ES-I3 (cell line): Measurements from ENCODE around the gene DIAPH2.
A peak's percentile ranks its signal among the peaks of the same experiment; 100 is the strongest.

Experiments
- H3K36me3 ChIP-seq: 2 replicates; pipeline ENCODE4 v1.6.1; 2013; ENCODE audit warnings: mild to moderate bottlenecking, low read length, control low read depth, moderate library complexity; ENCODE audit not compliant: insufficient read depth
- H3K4me1 ChIP-seq: 2 replicates; pipeline ENCODE4 v1.6.1; 2013; ENCODE audit warnings: mild to moderate bottlenecking, control low read depth, low read length; ENCODE audit not compliant: insufficient read depth
- H3K9ac ChIP-seq: 2 replicates; pipeline ENCODE4 v1.6.1; 2013; ENCODE audit warnings: low read depth, mild to moderate bottlenecking, low read length, moderate library complexity
- H3K9me3 ChIP-seq: 2 replicates; pipeline ENCODE4 v1.6.1; 2013; ENCODE audit warnings: mild to moderate bottlenecking, low read length, moderate library complexity; ENCODE audit not compliant: control insufficient read depth, insufficient read depth

Gene DIAPH2

GRCh38 chrX:97200454-97200853 lies 515.8 kb downstream of the DIAPH2 start:
- peaks cover 10% of the 10 kb centered on the region for H3K4me1 ChIP-seq
- H3K36me3 ChIP-seq = no peaks in the 10 kb centered on the region
- H3K9ac ChIP-seq = peak overlapping the region; percentile 11; the same call in 1 of the 2 replicates
- H3K9me3 ChIP-seq = no peaks in the 10 kb centered on the region

GRCh38 chrX:97210501-97210900 lies 525.9 kb downstream of the DIAPH2 start:
- Histone ChIP-seq H3K4me1 (peaks cover 4% of the 10 kb centered on the region; the same call in 1 of the 2 replicates), H3K36me3 (no peaks in the 10 kb centered on the region), H3K9ac (no peak overlapping the region), H3K9me3 (no peaks in the 10 kb centered on the region)

DNA sequence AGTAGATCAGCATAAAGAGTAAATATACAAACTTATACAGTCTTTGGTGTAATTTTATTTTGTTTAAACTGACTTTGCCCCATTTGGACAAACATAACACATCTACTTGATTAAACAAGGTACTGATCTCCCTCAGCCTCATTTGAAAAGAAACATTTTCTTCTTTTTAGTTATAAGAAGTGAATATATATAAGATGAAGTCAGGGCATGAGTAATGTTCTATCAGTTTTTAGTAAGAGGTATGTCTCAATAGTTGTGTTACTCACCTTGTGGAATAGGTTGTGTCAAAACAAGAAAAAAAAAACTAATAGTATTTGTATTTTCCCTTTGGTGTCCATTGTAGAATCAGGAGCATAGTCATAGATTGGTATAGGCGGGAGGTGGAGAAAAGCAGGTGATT lies 526.4 kb downstream of the DIAPH2 start:
- no peaks in the 10 kb centered on the region for H3K36me3 ChIP-seq
- H3K9ac ChIP-seq = no peak overlapping the region
- H3K9me3 ChIP-seq = no peaks in the 10 kb centered on the region
- H3K4me1 ChIP-seq = peaks cover 4% of the 10 kb centered on the region; the same call in 1 of the 2 replicates

- Histone ChIP-seq H3K9ac (no peak overlapping the region), H3K36me3 (no peaks in the 10 kb centered on the region), H3K9me3 (no peaks in the 10 kb centered on the region), H3K4me1 (peaks cover 4% of the 10 kb centered on the region; the same call in 1 of the 2 replicates)
These were observed 530.5 kb downstream of the DIAPH2 start for GRCh38 chrX:97215186-97215585.

GRCh38 chrX:97224148-97224547 lies 539.5 kb downstream of the DIAPH2 start:
- Histone ChIP-seq H3K9me3 (no peaks in the 10 kb centered on the region), H3K9ac (no peak overlapping the region), H3K4me1 (peaks cover 5% of the 10 kb centered on the region; the same call in 1 of the 2 replicates), H3K36me3 (no peaks in the 10 kb centered on the region)

- Histone ChIP-seq H3K4me1 (peaks cover 8% of the 10 kb centered on the region; the same call in 1 of the 2 replicates), H3K9ac (no peak overlapping the region), H3K9me3 (no peaks in the 10 kb centered on the region), H3K36me3 (no peaks in the 10 kb centered on the region)
These were observed 544.7 kb downstream of the DIAPH2 start for GRCh38 chrX:97229318-97229717.

DNA sequence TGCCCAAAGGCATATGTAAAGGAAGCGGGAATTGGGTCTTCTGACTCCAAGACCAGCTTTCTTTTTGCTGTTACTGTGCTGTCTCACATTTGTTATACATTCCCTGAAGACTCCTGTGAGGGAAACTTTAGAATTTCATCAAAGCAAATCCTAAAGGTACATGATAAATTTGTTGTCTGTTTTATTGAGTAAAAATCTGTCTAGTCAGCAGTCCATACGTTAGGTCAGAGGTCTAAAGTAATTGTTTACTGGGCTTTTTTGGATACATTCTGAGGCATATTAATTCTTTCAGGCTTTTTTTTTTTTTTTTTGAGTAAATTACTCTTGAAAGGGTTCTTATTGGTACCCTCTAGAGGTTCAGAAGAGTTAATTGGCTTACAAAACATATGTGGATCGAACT lies 546.3 kb downstream of the DIAPH2 start:
- Histone ChIP-seq H3K4me1 (0 out of 2 replicates have a peak, but pooled peaks cover 3% of the 10 kb centered on the region), H3K9me3 (no peaks in the 10 kb centered on the region), H3K36me3 (no peaks in the 10 kb centered on the region), H3K9ac (no peak overlapping the region)

DNA sequence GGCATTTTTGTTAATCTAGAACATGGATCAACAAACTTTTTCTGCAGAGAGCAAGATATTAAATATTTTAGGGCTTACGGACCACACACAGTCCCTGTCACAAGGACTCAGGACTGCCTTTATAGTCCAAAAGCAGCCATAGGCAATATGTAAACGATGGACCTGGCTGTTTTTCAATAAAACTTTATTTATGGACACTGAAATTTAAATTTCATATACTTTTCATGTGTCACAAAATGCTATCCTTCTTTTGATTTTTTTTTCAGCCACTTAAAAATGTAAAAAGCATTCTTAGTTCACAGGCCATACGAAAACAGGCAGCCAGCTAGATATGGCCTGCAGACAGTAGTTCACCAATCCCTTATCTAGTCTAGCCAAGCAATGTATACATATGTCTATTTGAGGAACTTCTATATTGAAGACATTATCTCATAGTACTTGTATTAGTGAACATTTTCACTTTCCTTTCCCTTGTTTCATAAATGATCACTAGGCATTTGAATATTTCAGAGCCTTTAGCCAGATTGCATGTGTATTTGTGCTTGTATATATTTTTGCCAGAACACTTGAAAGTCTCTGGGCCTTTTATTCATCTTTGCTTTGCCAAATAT lies 549.9 kb downstream of the DIAPH2 start:
- Histone ChIP-seq H3K4me1 (peaks cover 18% of the 10 kb centered on the region), H3K9ac (no peak overlapping the region), H3K36me3 (no peaks in the 10 kb centered on the region), H3K9me3 (no peaks in the 10 kb centered on the region)

DNA sequence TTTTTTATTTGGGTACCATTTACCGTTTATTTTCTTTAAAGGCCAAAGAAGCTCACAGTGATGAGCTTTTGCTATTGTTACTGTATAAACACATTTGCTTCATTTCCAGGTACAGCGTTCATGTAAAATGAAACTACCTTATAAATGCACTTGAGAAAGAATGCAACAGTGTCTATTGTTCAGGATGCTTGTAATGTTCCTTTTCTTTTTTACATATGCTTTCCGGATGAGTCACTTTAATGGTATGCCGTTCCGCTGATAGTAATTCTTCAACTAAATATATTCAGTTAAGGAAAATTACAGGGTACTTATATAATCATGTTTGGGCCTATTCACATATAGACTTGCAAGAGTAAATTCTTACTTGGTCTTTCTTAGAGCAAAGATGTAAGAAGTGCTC lies 554.0 kb downstream of the DIAPH2 start:
- Histone ChIP-seq H3K36me3 (no peaks in the 10 kb centered on the region), H3K9ac (no peak overlapping the region), H3K9me3 (no peaks in the 10 kb centered on the region), H3K4me1 (peaks cover 18% of the 10 kb centered on the region)

GRCh38 chrX:97252111-97252510 lies 567.5 kb downstream of the DIAPH2 start:
- peaks cover 27% of the 10 kb centered on the region for H3K4me1 ChIP-seq
- H3K9me3 ChIP-seq = no peaks in the 10 kb centered on the region
- H3K9ac ChIP-seq = no peak overlapping the region
- no peaks in the 10 kb centered on the region for H3K36me3 ChIP-seq

GRCh38 chrX:97260679-97261078 lies 576.0 kb downstream of the DIAPH2 start:
- no peaks in the 10 kb centered on the region for H3K9me3 ChIP-seq
- H3K9ac ChIP-seq = no peak overlapping the region
- H3K4me1 ChIP-seq = no peaks in the 10 kb centered on the region; the same call in 1 of the 2 replicates
- H3K36me3 ChIP-seq = no peaks in the 10 kb centered on the region

- Histone ChIP-seq H3K9me3 (no peaks in the 10 kb centered on the region), H3K4me1 (peaks cover 16% of the 10 kb centered on the region), H3K9ac (no peak overlapping the region), H3K36me3 (no peaks in the 10 kb centered on the region)
These were observed 581.9 kb downstream of the DIAPH2 start for GRCh38 chrX:97266406-97267121.

DNA sequence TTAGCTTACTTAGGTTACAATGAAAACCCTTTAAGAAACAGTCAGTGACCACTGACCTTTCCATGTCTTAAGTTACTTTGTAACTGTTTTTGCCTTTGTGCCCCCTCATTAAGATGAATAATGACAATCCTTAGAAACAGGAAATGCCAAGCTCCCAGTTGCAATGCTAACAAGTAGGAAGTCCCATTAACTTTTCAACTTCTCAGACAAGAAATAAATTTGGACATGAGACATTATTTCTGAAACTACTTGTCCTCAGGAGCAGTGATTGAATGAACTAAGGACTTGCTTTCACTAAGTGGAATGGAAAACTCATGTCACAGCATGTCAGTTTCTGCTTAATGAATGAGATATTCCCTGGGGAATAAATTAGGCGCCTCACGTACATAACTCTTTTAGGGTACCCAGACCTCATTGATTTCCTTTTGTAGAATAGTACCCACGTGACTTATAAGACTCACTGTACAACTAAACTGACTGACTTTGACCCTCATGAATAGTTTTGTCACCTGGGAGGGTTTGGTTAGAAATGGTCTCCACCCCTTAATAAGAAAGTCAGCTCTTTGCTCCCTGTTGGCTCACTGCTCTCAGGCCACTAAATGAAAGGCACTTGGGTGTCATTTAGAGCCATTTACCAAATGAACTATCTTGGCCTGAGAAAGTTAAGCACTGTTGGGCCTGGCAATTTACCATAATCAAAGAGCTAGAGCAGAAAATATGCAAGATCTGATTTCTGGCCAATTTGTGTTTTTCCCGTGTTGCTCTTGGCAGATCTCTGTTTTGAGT lies 582.9 kb downstream of the DIAPH2 start:
- H3K9ac ChIP-seq = no peak overlapping the region; the same call in 1 of the 2 replicates

GRCh38 chrX:97268182-97268680 lies 583.6 kb downstream of the DIAPH2 start:
- Histone ChIP-seq H3K9ac (no peak overlapping the region), H3K4me1 (peaks cover 16% of the 10 kb centered on the region), H3K9me3 (no peaks in the 10 kb centered on the region), H3K36me3 (no peaks in the 10 kb centered on the region)

More for the DNA sequence above, 582.9 kb downstream of the DIAPH2 start:
- H3K4me1 ChIP-seq = peaks cover 16% of the 10 kb centered on the region
- no peaks in the 10 kb centered on the region for H3K9me3 ChIP-seq
- no peaks in the 10 kb centered on the region for H3K36me3 ChIP-seq
